ENCODE measurements around the gene CYB5R2.
"Not testable (repeated sequence)": the region's sequence is repeated elsewhere in the genome, so short reads cannot be mapped to it uniquely, and the experiment has no call there.

The CYB5R2 gene

DNA sequence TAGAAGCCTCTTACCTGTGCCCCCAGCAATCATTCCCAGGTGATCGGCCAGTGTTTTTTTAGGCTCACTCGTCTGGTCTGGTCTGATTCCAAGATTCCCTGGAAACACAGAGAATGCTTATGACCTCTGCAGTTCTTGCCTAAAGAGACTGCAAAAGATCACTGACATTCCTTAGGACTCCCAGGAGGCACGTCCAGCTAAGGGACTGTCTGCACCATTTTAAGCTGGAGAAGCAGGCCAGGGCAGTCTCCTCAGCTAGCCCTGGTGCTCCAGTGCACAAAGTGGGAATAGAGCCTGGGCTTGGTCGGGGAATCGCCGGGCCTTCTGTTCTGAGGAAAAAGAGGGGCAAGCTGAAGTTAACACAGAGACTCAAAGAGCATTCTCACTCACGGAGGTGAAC, 4.8 kb downstream of the CYB5R2 start:
- DNase-seq = no peak

DNA sequence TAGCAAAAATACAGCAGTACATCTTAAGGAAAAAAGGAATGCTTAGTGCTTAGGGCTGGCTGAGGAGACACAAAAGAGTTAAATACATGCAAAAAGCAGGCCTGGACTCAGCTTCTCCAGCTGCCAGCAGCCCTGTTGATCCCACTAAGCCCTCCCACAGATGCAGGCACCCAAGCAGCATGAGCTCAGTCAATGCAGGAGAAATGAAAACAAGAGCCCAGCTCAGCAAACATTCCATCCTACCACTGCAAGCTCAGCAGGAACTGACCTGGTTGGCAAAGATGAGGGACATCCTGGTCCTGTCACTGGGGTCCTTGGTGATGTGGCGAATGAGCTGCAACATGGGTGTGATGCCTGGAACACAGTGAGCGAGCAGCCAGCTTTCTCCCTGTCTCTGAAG, 5.8 kb downstream of the CYB5R2 start:
- DNase-seq = no peak

- DNase-seq = no peak
Measured at GRCh38 chr11:7666292-7666866, 6.9 kb downstream of the CYB5R2 start.

DNA sequence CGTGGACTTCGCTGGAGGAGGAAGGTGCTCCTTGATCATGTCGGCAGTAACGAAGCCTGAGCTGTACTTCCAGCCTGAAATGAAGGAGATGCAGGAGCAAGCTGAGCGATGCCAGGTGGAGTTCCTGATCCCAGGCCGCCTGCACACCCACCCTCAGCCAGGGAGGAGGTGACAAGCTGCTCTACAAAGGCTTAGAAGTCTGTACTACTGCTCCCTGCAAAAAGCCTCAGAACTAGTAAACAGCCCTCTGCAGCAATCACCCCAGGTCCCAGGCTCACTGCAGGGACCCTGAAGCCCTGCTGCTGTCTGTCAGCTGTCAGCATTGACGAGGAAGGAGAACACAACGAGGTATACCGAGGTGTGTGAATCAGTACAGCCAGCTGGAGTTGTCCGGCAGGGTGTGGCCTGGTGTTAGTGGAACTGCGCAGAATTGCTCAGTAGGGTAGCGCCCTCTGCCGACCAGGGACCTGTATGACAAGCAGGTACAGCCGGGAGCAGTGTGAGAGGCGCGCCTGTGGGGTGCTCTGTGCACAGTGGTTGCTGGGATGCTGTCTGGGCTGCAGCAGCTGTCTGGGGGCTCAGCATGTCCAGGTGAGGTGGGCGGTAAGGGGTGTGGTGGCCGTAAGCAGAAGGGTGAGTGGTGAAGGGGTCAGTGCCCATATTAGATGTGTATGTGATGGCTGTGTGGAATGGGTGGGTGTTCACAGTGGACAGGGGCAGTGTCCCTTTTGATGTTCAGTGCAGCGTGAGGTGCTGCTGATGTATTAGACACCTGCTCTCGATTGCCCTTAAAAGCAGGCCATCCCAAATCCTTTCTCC, 7.6 kb downstream of the CYB5R2 start:
- peak; percentile 59 for DNase-seq

- DNase-seq = no peak
Measured at GRCh38 chr11:7664867-7665266, 8.4 kb downstream of the CYB5R2 start.

DNA sequence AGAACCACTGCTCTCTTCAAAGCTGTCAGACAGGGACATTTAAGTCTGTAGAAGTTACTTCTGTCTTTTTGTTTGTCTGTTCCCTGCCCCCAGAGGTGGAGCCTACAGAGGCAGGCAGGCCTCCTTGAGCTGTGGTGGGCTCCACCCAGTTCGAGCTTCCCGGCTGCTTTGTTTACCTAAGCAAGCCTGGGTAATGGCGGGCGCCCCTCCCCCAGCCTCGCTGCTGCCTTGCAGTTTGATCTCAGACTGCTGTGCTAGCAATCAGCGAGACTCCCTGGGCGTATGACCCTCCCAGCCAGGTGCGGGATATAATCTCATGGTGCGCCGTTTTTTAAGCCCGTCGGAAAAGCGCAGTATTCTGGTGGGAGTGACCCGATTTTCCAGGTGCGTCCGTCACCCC, 9.8 kb downstream of the CYB5R2 start:
- DNase-seq = not testable (repeated sequence)

GRCh38 chr11:7657306-7658025, 15.8 kb downstream of the CYB5R2 start:
- DNase-seq = peak; percentile 47

GRCh38 chr11:7656704-7657103, 16.6 kb downstream of the CYB5R2 start:
- no peak for DNase-seq

- DNase-seq = no peak
Measured at GRCh38 chr11:7655253-7656217, 17.8 kb downstream of the CYB5R2 start.

DNA sequence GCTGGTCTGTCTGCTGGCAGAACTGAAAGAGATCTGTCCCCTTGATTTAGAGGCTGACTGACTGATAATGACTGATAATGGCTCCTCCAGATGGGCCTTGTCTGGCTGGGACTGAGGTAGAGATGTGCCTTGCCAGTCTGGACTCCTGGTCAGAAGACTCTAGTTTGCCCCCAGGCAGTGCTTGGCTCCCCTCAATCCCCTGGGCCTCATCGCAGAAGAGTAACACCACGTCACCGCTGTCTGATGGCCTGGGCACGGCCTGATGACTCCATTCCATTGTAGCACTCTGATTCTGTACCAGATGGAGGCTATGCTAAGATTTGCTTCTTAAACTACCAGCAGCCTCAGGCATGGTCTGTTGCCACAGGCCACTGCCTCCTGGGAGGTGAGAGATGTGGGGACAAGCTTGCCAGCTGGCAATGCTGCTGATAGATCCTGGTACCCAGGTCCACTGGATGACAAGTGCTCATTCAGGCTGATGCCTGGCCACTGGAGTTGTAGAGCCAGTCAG, 19.1 kb downstream of the CYB5R2 start:
- no peak for DNase-seq

- DNase-seq = no peak
Measured at GRCh38 chr11:7651700-7652099, 21.6 kb downstream of the CYB5R2 start.

- DNase-seq = peak; percentile 35
Measured at GRCh38 chr11:7651140-7651551, 22.2 kb downstream of the CYB5R2 start.

GRCh38 chr11:7648264-7648663, 25.0 kb downstream of the CYB5R2 start:
- DNase-seq = no peak

- DNase-seq = no peak
Measured at GRCh38 chr11:7646866-7647265, 26.4 kb downstream of the CYB5R2 start.

DNA sequence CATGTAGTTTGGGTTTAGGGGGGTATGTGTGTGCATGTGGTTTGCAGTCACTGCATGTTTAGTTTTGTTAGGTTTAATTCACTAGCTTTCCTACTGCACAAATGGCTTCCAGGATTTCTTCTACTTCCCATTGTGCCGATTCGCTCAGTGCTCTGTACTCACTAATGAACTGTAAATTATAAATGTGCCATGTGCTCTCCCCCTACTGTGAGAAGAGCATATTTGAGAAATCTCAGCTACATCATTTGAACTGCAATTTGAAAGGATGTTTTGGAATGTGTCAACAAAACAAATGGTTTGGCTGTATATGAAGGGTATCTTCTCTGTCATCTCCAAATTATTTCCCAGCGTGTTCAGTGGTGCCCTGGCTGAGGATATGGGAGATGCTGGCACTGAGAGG, 28.1 kb downstream of the CYB5R2 start:
- DNase-seq = no peak

DNA sequence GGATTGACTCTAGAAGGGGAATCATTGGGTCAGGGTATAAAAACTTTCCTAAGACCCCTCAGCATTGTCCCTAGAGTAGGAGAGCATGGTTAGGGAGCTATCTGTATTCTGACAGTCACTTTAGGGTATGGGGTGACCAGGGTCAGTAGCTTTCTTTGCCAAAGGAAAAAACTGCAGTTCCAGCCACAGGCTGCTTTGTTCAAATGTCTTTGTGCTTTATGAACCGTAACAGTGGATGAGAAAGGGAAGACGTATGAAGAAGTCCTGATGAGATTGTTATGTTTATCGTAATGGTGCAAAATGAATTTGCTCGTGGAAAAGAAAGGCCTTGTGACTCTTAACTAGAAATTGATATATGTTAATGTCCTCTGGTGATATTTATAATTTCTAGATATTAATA, 30.0 kb downstream of the CYB5R2 start:
- DNase-seq = no peak

GRCh38 chr11:7642747-7643146, 30.6 kb downstream of the CYB5R2 start:
- DNase-seq = no peak

DNA sequence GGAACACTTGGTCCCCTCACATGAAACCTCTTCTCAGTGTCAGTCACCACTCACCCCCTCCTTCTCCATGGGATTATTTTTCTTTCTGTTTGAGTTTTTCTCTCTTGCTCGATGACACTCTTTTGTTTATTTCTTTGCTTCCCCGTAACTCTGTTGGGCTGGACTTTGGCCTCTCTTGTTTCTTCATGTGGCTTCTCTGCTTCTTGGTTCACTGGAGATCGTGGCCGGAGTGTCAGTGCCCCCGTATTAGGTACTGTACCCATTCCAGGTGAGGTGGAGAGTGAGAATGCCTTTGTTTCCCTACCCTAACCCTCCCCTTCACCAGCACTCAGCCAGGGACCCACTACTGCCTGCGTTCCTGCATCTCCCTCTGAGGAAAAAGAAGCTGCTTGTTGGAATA, 32.5 kb downstream of the CYB5R2 start:
- no peak for DNase-seq

GRCh38 chr11:7639643-7640025, 33.7 kb downstream of the CYB5R2 start:
- DNase-seq = no peak

GRCh38 chr11:7638710-7639642, 34.3 kb downstream of the CYB5R2 start:
- no peak for DNase-seq

GRCh38 chr11:7637447-7638157, 35.7 kb downstream of the CYB5R2 start:
- DNase-seq = no peak
